ENCODE data around the gene DRAXIN. TPM values are rescaled to one million over a fixed set of nuclear protein-coding genes. Genes with fewer than 3 reads are reported as not detected.

Gene DRAXIN
- polyA plus RNA-seq, 1 donor from 2014 or later: 33.5 TPM

DNA sequence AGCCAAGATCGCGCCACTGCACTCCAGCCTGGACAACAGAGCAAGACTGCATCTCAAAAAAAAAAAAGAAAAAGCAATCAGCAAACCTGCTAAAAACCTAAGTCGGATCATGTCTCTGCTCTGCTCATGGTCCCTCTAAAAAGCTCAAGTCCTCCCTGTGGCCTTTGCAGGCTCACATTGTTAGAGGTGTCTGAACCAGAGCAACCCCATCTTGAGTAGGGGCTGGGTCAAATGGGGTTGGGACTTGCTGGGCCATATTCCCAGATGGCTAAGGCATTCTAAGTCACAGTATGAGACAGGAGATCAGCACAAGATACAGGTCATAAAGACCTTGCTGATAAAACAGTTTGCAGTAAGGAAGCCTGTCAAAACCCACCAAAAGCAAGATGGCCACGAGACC lies 3.0 kb upstream of the DRAXIN start:
- no peaks in the 10 kb centered on the region for H3K36me3 ChIP-seq (ENCODE audit: insufficient read depth, low read length)
- H2AFZ ChIP-seq (ENCODE audit: low read depth, low read length): no peak overlapping the region
- H3K27ac ChIP-seq (ENCODE audit: low read length): no peak overlapping the region
- no peak overlapping the region for H3K4me3 ChIP-seq (ENCODE audit: low read length)
- TF ChIP-seq RAD21 (conservative IDR thresholded peaks at IDR 0.05) (no peak), EP300 (conservative IDR thresholded peaks at IDR 0.05; ENCODE audit: poor library complexity, severe bottlenecking) (no peak), EZH2 (IDR thresholded peaks at IDR 0.05; ENCODE audit: borderline replicate concordance, insufficient read depth, low read length, poor library complexity, severe bottlenecking) (no peak), SMC3 (conservative IDR thresholded peaks at IDR 0.05; ENCODE audit: poor library complexity) (no peak), POLR2AphosphoS5 (IDR thresholded peaks at IDR 0.05) (no peak), TAF1 (IDR thresholded peaks at IDR 0.05; ENCODE audit: low read depth) (no peak), MXI1 (conservative IDR thresholded peaks at IDR 0.05; ENCODE audit: poor library complexity, severe bottlenecking) (no peak), CTCF (IDR thresholded peaks at IDR 0.05; ENCODE audit: poor library complexity, severe bottlenecking) (no peak)
- TF ChIP-seq, protein P1, sequence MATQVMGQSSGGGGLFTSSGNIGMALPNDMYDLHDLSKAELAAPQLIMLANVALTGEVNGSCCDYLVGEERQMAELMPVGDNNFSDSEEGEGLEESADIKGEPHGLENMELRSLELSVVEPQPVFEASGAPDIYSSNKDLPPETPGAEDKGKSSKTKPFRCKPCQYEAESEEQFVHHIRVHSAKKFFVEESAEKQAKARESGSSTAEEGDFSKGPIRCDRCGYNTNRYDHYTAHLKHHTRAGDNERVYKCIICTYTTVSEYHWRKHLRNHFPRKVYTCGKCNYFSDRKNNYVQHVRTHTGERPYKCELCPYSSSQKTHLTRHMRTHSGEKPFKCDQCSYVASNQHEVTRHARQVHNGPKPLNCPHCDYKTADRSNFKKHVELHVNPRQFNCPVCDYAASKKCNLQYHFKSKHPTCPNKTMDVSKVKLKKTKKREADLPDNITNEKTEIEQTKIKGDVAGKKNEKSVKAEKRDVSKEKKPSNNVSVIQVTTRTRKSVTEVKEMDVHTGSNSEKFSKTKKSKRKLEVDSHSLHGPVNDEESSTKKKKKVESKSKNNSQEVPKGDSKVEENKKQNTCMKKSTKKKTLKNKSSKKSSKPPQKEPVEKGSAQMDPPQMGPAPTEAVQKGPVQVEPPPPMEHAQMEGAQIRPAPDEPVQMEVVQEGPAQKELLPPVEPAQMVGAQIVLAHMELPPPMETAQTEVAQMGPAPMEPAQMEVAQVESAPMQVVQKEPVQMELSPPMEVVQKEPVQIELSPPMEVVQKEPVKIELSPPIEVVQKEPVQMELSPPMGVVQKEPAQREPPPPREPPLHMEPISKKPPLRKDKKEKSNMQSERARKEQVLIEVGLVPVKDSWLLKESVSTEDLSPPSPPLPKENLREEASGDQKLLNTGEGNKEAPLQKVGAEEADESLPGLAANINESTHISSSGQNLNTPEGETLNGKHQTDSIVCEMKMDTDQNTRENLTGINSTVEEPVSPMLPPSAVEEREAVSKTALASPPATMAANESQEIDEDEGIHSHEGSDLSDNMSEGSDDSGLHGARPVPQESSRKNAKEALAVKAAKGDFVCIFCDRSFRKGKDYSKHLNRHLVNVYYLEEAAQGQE (IDR thresholded peaks at IDR 0.05; ENCODE audit: borderline replicate concordance): no peak
- H3K79me2 ChIP-seq (replicated peaks; ENCODE audit: insufficient read depth, low read length): peaks cover 43% of the 10 kb centered on the region
- H4K20me1 ChIP-seq (ENCODE audit: insufficient read depth): no peaks in the 10 kb centered on the region
- H3K9ac ChIP-seq (ENCODE audit: low read length): no peak overlapping the region
- no peaks in the 10 kb centered on the region for H3K27me3 ChIP-seq (ENCODE audit: insufficient read depth, low read depth, low read length)
- no peak overlapping the region for H3K4me2 ChIP-seq (ENCODE audit: low read length)
- no peaks in the 10 kb centered on the region for H3K9me2 ChIP-seq (ENCODE audit: insufficient read depth, low read length)
- H3K9me3 ChIP-seq (ENCODE audit: low read length): no peaks in the 10 kb centered on the region
- no peaks in the 10 kb centered on the region for H3F3A ChIP-seq (ENCODE audit: insufficient read depth, low read length, poor library complexity, severe bottlenecking)

GRCh38 chr1:11690397-11691301 lies 861 bp upstream of the DRAXIN start:
- H2AFZ ChIP-seq (ENCODE audit: low read depth, low read length): peak overlapping the region; percentile 83

More at GRCh38 chr1:11690397-11691301, 861 bp upstream of the DRAXIN start:
- no peaks in the 10 kb centered on the region for H3K9me3 ChIP-seq (ENCODE audit: low read length)
- peak overlapping the region; percentile 88 for H3K4me3 ChIP-seq (ENCODE audit: low read length)
- H3K9ac ChIP-seq (ENCODE audit: low read length): peak overlapping the region; percentile 90
- no peaks in the 10 kb centered on the region for H4K20me1 ChIP-seq (ENCODE audit: insufficient read depth)
- H3K36me3 ChIP-seq (ENCODE audit: insufficient read depth, low read length): no peaks in the 10 kb centered on the region
- H3K9me2 ChIP-seq (ENCODE audit: insufficient read depth, low read length): no peaks in the 10 kb centered on the region
- H3K27me3 ChIP-seq (ENCODE audit: insufficient read depth, low read depth, low read length): no peaks in the 10 kb centered on the region
- TF ChIP-seq, protein P1 (IDR thresholded peaks at IDR 0.05; ENCODE audit: borderline replicate concordance): no peak
- TF ChIP-seq MXI1 (conservative IDR thresholded peaks at IDR 0.05; ENCODE audit: poor library complexity, severe bottlenecking): peak; percentile 2
- peak; percentile 42 for TF ChIP-seq CTCF (IDR thresholded peaks at IDR 0.05; ENCODE audit: poor library complexity, severe bottlenecking)
- TF ChIP-seq TAF1 (IDR thresholded peaks at IDR 0.05; ENCODE audit: low read depth): no peak
- no peaks in the 10 kb centered on the region for H3F3A ChIP-seq (ENCODE audit: insufficient read depth, low read length, poor library complexity, severe bottlenecking)
- peaks cover 37% of the 10 kb centered on the region for H3K79me2 ChIP-seq (replicated peaks; ENCODE audit: insufficient read depth, low read length)
- peak overlapping the region; percentile 78 for H3K27ac ChIP-seq (ENCODE audit: low read length)
- peak overlapping the region; percentile 89 for H3K4me2 ChIP-seq (ENCODE audit: low read length)

Data from neural cell (in vitro differentiated cells).